ENCODE results near the gene ARMC5.

DNA sequence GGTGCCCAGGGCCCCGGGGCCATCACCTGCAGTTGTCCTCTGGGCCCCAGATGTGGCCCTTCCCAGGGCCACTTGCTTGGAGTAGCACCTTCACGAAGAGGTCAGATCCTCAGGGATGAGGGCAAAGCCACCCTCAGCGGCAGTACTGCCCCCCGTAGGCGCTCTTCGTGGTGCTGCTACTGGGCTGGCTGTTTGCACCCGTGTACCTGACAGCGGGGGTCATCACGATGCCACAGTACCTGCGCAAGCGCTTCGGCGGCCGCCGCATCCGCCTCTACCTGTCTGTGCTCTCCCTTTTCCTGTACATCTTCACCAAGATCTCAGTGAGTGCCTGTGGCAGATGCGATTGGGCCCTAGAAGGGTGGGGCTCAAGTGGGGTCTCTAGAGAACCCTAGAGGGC lies 26.3 kb downstream of the ARMC5 start:
- TF ChIP-seq, protein P1, sequence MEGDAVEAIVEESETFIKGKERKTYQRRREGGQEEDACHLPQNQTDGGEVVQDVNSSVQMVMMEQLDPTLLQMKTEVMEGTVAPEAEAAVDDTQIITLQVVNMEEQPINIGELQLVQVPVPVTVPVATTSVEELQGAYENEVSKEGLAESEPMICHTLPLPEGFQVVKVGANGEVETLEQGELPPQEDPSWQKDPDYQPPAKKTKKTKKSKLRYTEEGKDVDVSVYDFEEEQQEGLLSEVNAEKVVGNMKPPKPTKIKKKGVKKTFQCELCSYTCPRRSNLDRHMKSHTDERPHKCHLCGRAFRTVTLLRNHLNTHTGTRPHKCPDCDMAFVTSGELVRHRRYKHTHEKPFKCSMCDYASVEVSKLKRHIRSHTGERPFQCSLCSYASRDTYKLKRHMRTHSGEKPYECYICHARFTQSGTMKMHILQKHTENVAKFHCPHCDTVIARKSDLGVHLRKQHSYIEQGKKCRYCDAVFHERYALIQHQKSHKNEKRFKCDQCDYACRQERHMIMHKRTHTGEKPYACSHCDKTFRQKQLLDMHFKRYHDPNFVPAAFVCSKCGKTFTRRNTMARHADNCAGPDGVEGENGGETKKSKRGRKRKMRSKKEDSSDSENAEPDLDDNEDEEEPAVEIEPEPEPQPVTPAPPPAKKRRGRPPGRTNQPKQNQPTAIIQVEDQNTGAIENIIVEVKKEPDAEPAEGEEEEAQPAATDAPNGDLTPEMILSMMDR (IDR thresholded peaks at IDR 0.05), result no peak
- no peak for TF ChIP-seq POLR2A (IDR thresholded peaks at IDR 0.05)
